GM21367 (cell line): ENCODE measurements around the gene AMOTL1.
"Not testable (repeated sequence)": the region's sequence is repeated elsewhere in the genome, so short reads cannot be mapped to it uniquely, and the experiment has no call there.

Experiments used
- ATAC-seq: cut with Tn5 transposase; IDR thresholded peaks from one replicate; pipeline ENCODE4 v1.9.1; 2021; ENCODE audit not compliant: unreplicated experiment

The AMOTL1 gene

GRCh38 chr11:94791216-94791889, 23.2 kb downstream of the AMOTL1 start:
- ATAC-seq: no peak

DNA sequence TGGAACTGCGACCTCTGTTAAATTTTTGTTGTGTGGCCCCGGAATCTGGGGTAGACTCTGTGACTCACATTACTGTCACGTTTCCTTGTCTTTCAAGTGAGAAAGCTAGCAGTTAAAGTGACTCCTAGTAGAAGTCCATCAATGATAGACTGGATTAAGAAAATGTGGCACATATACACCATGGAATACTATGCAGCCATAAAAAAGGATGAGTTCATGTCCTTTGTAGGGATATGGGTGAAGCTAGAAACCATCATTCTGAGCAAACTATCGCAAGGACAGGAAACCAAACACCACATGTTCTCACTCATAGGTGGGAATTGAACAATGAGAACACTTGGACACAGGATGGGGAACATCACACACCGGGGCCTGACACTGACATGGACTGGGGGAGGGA, 23.8 kb downstream of the AMOTL1 start:
- ATAC-seq: not testable (repeated sequence)

- no peak for ATAC-seq
These were observed 24.3 kb downstream of the AMOTL1 start for GRCh38 chr11:94792451-94792850.

DNA sequence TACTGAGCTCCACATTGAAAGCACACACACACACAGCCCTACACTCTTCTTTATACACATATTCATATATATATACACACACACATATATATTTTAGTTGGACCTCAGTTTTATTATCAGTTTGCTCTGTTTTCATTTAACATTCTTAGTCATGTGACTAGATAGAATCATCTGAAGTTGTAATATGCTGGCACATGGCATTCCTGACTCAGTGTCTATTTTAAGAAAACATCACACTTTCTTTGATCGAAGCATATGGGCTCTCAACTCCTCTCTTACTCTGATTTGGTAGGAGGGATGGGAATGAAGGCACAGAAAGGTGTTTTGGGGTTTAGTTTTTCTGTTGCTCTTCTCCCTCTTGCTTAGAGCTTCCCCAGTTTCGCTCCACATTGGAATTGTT, 24.8 kb downstream of the AMOTL1 start:
- ATAC-seq: no peak

- no peak for ATAC-seq
These were observed 25.7 kb downstream of the AMOTL1 start for GRCh38 chr11:94793822-94794221.

GRCh38 chr11:94794287-94795168, 26.4 kb downstream of the AMOTL1 start:
- no peak for ATAC-seq

DNA sequence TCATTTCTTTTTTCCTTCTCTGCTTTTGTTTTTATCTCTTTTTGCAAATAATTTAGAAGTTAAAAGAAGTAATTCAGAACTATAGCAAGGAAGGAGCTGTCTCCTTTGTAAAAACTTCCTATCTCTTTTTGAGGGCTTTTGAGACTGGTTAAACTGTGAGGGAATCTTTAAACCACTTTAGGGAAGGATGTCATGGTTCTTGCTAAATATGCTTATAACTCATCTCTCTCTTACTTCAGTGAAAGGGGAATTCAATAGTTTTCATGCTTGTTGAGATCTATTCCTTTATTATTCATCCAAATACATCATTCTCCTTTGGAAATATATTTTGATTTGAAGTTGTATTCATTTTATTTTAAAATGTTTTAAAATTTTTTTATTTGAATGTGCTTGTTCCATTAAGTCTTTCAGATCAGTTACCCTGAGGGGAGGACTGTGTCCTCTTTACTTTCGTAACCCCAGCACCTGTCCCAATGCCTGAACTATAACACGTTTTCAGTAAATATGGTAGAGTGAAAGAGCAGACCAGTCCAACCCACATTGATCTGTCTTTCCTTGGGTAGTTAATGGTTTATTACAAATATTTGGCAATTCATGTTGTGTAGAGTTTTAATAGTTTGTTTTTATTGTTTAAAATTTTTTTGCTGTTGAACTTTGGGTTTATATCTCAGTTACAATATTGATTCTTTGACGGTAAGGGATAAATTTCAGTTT, 27.5 kb downstream of the AMOTL1 start:
- no peak for ATAC-seq

DNA sequence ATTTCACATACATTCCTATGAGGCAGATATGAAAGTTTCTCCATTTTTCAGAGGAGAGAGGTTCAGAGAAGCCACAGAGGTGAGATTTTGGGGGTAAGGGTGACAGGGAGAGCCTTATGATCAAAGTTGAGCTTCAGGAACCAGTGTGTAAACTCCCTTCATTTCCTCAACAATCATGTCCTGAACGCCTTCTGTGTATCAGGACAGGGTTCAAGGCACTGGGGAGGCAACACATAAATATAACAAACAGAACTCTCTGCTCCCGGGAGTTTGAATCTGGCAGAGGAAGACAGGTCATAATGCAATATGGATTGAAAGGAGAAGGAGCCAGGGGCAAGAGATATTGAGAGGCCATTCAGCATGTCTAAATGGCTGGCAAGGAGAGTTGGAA, 28.0 kb downstream of the AMOTL1 start:
- no peak for ATAC-seq

GRCh38 chr11:94796863-94797262, 28.7 kb downstream of the AMOTL1 start:
- no peak for ATAC-seq

GRCh38 chr11:94799726-94800125, 31.6 kb downstream of the AMOTL1 start:
- ATAC-seq: no peak

- ATAC-seq: no peak
These were observed 32.3 kb downstream of the AMOTL1 start for GRCh38 chr11:94800414-94800813.

- ATAC-seq: no peak
These were observed 33.8 kb downstream of the AMOTL1 start for GRCh38 chr11:94801866-94802460.

DNA sequence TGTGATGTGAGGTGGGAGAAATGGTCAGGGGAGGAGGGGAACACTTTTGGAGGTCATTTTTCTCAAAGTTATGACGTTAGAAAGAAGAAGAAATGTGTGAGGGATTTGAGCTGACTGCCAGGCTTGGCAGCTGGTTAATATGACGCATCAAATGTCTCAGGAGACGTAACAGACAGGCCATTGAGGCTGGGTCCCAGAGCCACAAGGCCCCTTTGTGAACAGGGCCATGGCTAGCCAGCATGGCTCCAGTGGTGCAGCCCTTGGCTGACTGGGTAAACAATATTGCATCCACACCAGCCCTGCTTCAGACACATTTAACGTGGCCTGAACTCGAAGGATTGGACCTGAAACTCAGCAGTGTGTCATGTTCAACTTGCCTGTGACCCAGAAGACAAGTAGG, 34.3 kb downstream of the AMOTL1 start:
- no peak for ATAC-seq

- no peak for ATAC-seq
These were observed 35.3 kb downstream of the AMOTL1 start for GRCh38 chr11:94803491-94803890.

GRCh38 chr11:94804874-94805273, 36.7 kb downstream of the AMOTL1 start:
- ATAC-seq: no peak

DNA sequence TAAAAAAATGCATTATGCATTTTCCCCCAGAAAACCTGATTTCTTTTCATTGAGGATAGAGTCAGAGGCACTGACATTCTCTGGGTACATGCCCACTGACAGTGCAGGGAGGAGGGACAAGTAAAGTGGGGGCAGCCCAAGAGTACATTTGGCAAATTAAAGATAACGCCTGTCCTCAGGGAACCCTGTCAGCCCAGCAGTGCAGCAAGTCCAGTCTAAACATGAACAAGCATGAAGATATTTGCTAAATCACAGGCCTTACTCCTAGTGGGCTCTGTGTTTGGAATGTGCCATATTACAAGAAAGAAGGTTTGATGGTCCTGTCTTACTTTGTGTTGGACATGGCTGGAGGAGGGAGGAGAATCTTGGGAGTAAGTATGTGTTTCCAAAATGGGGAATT, 37.9 kb downstream of the AMOTL1 start:
- no peak for ATAC-seq

- no peak for ATAC-seq
These were observed 38.3 kb downstream of the AMOTL1 start for GRCh38 chr11:94806419-94806818.

- ATAC-seq: no peak
These were observed 41.1 kb downstream of the AMOTL1 start for GRCh38 chr11:94809251-94809650.

DNA sequence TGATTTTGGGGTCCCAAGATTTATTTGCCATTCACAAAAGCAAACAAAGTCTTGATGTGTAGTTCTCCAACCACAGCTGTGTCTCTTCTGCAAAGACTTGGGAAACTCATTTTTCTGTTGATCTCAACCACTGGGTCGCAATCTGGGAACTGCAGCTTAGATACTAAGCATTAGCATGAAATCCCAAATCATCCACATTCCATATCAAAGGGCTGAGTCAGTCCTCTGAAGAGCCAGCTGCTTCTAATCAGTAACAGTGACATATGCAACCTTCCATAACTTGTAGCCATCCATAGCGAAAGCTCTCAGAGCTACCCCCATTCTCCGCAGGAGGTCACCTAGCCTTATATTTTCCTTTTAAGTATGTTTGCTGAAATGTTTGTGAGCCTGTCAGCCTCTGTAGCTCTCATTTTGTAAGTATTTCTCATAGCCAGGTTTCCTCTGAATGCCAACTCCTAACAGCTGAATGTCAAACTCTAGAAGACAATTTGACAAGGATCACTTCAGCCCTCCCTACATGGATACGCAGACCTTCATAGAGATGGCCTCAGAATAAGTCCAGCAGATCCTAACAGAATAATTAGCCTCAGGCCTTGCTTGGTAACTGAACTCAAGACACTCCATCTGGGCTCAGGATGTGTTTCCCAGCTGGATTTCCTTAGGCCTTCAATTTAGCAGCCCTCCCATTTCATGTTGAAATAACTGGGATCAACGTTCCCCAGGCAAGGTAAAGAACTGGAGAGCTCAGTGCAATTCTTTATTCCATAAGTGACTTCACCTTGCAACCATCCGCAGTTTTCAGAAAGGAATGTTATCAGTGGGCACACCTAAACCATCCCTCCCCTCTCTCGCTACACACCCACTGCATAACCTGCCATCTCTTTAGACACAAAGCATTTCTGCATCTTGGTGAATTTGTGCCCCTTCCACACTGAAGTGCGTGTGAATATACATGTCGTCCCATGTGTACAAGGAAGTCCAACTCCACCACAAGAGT, 44.9 kb downstream of the AMOTL1 start:
- ATAC-seq: not testable (repeated sequence)
